Fibroblast of the conjunctiva (primary cell): ENCODE measurements around the gene LMLN.
"Not testable (repeated sequence)": the region's sequence is repeated elsewhere in the genome, so short reads cannot be mapped to it uniquely, and the experiment has no call there.

ENCODE experiments used
- DNase-seq: peaks from one replicate; pipeline ENCODE4 v3.0.0-alpha.2; 2010; ENCODE audit warnings: low read depth

LMLN gene

DNA sequence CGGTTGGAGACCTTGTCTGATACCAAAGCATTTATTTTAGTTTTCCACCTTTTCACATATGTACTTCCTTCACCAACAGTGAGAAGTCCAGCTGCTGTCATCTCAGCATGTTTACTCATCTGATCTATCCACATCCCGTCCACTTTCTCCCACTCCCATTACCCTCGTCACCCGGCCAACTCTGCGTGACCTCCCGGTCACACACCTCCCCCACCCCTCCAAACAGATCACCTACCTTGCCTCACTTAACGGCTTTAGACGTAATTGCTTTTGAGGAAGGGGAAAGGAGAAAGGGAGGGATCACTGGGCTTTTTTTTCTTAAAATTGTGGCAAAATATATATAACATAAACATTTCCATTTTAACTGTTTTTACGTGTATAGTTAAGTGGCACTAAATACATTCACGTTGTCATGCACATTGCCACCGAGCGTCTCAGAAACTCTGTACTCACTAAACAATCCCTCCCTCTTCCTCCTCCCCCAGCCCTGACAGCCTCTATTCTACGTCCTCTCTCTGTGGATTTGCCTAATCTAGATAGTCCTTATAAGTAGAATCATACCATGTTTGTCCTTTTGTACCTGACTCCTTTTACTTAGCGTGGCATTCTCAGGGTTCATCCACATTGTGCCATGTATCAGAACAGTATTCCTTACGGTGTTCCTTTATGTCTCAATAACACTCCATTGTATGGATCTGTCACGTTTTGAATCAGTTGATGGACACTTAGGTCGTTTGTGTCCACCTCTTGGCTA, 67.2 kb downstream of the LMLN start:
- DNase-seq = no peak

DNA sequence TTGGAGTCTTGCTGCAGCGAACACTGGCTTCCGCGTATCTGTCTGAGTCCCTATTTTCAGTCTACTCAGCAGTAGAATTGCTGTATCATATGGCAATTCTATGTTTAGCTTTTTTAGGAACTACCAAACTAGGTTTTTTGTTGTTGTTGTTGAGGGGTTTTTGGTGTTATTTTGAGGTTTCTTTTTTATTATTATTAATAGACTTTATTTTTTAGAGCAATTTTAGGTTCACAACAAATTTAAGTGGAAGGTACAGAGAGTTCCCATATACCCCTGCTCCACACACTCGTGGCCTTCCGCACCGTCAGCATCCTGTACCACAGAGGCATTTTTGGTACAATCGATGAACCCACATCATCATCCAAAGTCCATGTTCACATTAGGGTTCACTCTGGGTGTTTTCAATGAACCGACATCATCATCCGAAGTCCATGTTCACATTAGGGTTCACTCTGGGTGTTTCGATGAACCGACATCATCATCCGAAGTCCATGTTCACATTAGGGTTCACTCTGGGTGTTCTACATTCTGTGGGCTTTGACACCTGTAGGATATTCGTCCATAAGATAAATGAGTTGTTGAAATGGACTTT, 67.9 kb downstream of the LMLN start:
- DNase-seq = no peak

DNA sequence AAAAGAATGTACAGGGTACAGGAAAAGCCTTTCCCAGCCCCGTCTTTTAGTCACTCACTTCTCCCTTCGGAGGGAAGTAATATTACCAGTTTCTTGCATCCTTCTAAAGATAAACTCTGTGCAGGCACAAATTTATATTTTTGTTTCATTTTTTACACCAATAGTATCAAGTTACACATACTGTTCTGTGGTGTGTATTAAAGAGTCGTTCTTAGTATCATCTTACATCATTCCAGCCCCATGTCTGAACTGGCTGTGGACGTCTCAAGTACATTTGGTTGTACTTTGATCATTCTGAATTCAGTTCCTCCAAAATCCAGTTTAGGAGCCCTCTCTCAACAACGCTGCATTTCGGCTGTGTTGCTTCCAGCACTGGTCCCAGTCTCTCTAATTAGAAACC, 68.7 kb downstream of the LMLN start:
- peak; percentile 78 for DNase-seq

GRCh38 chr3:198030125-198030524, 70.1 kb downstream of the LMLN start:
- no peak for DNase-seq

DNA sequence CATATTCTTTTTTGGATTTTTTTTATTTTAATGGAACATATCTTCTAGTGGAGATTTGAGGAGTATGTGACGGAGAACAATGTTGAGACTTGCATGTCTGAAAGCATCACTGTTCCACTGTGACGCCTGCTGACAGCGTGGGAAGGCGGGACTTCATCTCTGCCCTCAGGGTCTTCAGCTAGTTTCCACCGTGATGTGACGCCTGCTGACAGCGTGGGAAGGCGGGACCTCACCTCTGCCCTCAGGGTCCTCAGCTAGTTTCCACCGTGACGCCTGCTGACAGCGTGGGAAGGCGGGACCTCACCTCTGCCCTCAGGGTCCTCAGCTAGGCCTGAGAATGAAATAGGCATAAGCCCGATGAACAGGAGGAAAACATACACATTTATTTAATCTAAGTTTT, 70.7 kb downstream of the LMLN start:
- no peak for DNase-seq

DNA sequence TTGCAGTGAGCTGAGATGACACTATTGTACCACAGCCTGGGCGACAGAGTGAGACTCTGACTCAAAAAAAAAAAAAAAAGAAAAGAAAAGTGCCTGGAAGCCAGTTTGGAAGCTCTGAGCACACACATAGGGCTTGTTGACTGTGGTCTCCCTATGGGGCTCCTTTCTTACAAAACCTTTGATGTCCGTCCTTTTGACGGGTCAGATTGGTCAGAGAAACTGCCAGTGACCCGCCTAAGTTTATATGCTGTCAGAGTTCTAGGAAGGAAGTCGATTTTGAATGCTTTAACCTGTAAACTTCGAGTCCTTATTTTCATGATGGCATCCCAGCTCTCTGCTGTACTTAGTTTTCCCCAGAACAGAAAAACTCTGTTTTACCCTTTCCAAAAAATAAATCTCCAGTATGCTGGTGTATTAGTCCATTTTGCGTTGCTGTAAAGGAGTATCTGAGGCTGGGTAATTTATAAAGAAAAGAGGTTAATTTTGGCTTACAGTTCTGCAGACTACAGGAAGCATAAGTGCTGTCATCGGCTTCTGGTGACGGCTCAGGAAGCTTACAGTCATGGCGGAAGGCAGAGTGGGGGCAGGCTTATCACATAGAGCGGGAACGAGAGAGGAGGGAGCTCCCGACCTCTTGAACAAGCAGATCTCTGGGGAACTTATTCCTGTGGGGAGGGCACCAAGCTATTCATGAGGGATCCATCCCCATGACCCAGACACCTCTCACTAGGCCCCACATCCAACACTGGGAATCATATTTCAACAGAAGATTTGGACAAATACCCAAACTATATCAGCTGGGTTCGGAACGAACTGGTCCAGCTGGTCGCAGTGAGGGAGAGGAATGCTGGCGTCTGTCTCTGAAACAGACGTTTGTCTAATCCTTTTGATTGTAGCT, 72.3 kb downstream of the LMLN start:
- DNase-seq = no peak

GRCh38 chr3:198043119-198043518, 83.1 kb downstream of the LMLN start:
- no peak for DNase-seq

GRCh38 chr3:198046120-198046857, 86.3 kb downstream of the LMLN start:
- DNase-seq = no peak

DNA sequence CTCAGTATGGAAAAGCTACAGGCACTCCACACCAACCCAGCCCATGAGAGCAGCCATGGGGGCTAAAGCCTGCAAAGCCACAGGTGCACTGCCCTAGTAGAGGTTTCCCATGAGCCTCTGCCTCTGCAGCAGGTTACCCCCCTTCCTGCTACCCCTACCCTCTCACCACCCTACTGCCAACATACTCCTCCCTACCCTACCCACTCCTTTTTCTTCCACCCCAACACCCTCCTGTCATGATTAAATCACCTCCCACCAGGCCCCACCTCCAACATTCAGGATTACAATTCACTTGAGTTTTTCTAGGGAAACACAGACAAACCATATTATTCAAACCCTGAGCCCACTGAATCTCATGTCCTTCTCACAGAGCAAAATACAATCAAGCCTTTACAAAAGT, 88.4 kb downstream of the LMLN start:
- DNase-seq = no peak

DNA sequence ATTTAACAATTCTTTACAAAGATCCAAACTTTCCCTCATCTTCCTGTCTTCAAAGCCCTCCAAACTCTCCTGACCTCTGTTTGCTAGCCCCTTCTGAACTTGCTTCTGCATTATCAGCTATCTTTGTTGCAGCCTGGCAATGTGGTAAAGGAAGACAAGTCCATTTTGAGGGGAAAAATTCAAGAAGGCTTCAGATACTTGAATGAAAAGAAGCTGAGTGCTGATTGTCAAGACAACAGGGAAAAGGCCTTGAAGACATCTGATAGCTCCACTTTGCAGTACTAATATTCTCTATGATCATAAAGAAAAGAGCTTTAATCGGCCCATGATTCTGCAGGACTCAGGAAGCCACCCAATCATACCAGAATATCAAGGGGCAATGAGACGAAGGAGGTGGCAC, 91.8 kb downstream of the LMLN start:
- no peak for DNase-seq

DNA sequence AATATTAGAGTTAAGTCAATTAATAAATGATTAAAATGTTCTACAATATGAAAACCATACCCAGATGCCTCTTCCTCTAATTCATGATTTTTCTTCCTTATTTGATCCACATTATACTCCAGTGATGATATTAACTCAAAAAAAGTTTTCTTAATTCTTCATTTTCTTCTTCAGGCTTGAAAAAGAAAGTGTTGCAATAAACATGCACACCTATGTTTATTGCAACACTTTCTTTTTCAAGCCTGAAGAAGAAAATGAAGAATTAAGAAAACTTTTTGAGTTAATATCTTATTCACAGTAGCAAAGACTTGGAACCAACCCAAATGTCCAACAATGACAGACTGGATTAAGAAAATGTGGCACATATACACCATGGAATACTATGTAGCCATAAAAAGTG, 93.4 kb downstream of the LMLN start:
- not testable (repeated sequence) for DNase-seq

- no peak for DNase-seq
These were observed 101.4 kb downstream of the LMLN start for GRCh38 chr3:198061119-198062067.

GRCh38 chr3:198062068-198062465, 102.0 kb downstream of the LMLN start:
- DNase-seq = no peak

- no peak for DNase-seq
These were observed 104.4 kb downstream of the LMLN start for GRCh38 chr3:198064420-198064819.

DNA sequence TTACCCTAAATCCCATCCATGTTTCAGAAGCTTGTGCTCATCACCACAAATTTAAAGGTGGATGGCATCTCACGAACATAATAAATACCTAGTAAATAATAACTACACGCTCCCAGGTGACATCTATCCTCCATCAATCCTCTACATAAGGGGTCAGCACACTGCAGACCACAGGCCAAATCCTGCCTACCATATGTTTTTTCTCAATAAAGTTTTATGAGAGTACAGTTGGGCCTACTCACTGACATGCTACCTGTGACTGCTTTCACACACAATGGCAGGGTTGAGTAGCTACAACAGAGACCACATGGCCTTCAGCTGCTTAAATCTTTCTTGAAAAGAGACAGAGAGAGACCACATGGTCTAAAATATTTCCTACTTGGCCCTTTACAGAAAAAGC, 105.9 kb downstream of the LMLN start:
- no peak for DNase-seq

- DNase-seq = no peak
These were observed 107.4 kb downstream of the LMLN start for GRCh38 chr3:198067416-198067815.

- DNase-seq = no peak
These were observed 110.9 kb downstream of the LMLN start for GRCh38 chr3:198070871-198071270.

DNA sequence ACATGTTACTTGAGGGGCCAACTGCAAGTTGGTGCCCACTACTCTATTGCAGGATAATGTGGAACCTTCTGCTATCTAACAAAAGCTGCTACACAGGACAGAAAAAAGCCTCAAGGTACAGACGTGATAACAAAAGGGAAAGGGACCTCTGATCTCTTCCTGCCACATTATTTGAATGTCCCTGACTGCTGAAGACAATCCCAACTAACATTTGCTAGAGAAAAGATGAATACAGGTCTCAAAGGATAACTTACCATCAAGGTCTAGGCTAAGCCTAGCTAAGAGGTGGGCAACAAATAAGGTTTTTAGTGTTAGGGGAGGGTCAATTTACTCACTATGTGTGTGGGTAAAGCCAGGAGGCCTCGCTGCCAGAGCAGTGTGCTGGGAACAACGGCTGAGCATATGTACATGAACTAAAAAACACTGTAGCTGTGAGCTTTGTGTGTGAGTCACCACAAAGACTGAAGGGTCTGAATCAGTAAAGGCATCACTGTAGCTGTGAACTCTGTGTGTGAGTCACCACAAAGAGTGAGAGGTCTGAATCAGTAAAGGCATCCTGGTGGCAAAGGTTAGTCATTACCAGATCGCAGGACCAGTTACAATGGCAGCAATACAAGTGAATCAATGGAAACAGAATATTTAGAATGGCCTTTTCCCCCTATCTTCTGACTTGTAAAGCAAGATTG, 111.7 kb downstream of the LMLN start:
- peak; percentile 50 for DNase-seq

DNA sequence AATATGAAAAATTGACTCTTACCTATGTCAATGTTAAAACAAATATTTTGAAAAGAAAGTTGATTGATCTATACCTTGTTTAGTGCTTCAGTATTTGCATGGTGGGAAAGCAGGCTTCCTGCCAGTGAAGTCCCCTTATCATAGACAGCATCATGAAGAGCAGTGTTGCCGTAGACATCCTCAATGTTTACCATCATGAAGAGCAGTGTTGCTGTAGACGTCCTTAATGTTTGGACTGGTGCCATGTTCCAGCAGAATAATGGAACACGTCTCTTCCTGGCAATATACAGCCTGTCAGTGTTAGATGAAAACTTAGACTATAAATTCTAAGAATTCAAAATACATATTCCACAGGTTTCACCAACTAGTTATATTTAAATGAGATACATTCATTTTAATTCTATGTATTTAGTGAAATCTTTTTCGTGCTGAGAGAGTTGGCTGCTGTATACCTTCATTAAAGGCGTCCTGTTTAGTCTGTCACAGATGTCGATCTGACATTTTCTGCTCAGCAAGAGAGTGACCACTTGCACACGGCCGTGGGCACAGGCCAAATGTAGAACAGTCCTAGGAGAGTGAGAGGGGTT, 116.8 kb downstream of the LMLN start:
- DNase-seq = no peak
